H9 (cell line): ENCODE results near the gene MARVELD1. TPM values are rescaled to one million over a fixed set of nuclear protein-coding genes. Genes with fewer than 3 reads are reported as not detected.
A peak's percentile ranks its signal among the peaks of the same experiment; 100 is the strongest.

Experiments used
- DNase-seq: peaks from one replicate; pipeline ENCODE4 v3.0.0-alpha.2; 2017
- H2AFZ ChIP-seq: one replicate; pipeline ENCODE4 v1.6.1; 2013; ENCODE audit warnings: mild to moderate bottlenecking, low read length, control low read depth, moderate library complexity
- H2AK5ac ChIP-seq: 2 replicates; pipeline ENCODE4 v1.6.1; 2013; ENCODE audit warnings: low read length, control low read depth, mixed read lengths; ENCODE audit not compliant: insufficient read length
- H2BK120ac ChIP-seq: one replicate; pipeline ENCODE4 v1.6.1; 2013; ENCODE audit warnings: low read depth, mild to moderate bottlenecking, low read length, control low read depth, inconsistent platforms; ENCODE audit not compliant: poor library complexity, severe bottlenecking
- H2BK12ac ChIP-seq: 2 replicates; pipeline ENCODE4 v1.6.1; 2013; ENCODE audit warnings: low read length, control low read depth, mixed read lengths, low read depth; ENCODE audit not compliant: insufficient read length
- H2BK15ac ChIP-seq: 2 replicates; pipeline ENCODE4 v1.6.1; 2013; ENCODE audit warnings: low read depth, low read length, control low read depth
- H2BK20ac ChIP-seq: one replicate; pipeline ENCODE4 v1.6.1; 2013; ENCODE audit warnings: low read depth, mild to moderate bottlenecking, low read length, control low read depth, inconsistent platforms; ENCODE audit not compliant: poor library complexity, severe bottlenecking
- H2BK5ac ChIP-seq: 2 replicates; pipeline ENCODE4 v1.6.1; 2013; ENCODE audit warnings: low read length, control low read depth, mixed read lengths; ENCODE audit not compliant: insufficient read length
- H3K14ac ChIP-seq: 2 replicates; pipeline ENCODE4 v1.6.1; 2013; ENCODE audit warnings: low read length, control low read depth; ENCODE audit not compliant: insufficient read depth
- H3K18ac ChIP-seq: 2 replicates; pipeline ENCODE4 v1.6.1; 2013; ENCODE audit warnings: low read depth, mild to moderate bottlenecking, mixed read lengths, low read length, control low read depth; ENCODE audit not compliant: insufficient read length
- H3K23ac ChIP-seq: 2 replicates; pipeline ENCODE4 v1.6.1; 2013; ENCODE audit warnings: low read length, control low read depth, mixed read lengths, low read depth; ENCODE audit not compliant: insufficient read length
- H3K23me2 ChIP-seq: 2 replicates; pipeline ENCODE4 v1.6.1; 2013; ENCODE audit warnings: low read depth, mild to moderate bottlenecking, mixed read lengths, low read length, control low read depth; ENCODE audit not compliant: insufficient read length, poor library complexity, severe bottlenecking
- H3K27ac ChIP-seq: 2 replicates; pipeline ENCODE4 v1.5.1; 2013; ENCODE audit warnings: low read length, control low read depth, mixed read lengths, low read depth; ENCODE audit not compliant: insufficient read length
- H3K27me3 ChIP-seq: 2 replicates; pipeline ENCODE4 v1.6.1; 2013; ENCODE audit warnings: low read length, control low read depth, inconsistent platforms; ENCODE audit not compliant: insufficient read depth
- H3K4ac ChIP-seq: 2 replicates; pipeline ENCODE4 v1.6.1; 2013; ENCODE audit warnings: low read depth, mild to moderate bottlenecking, control low read depth, inconsistent platforms, low read length, moderate library complexity
- H3K4me1 ChIP-seq: 2 replicates; pipeline ENCODE4 v1.6.1; 2013; ENCODE audit warnings: low read length, control low read depth, inconsistent platforms; ENCODE audit not compliant: insufficient read depth
- H3K4me2 ChIP-seq: 2 replicates; pipeline ENCODE4 v1.6.1; 2013; ENCODE audit warnings: low read length, control low read depth, mixed read lengths; ENCODE audit not compliant: insufficient read length, insufficient read depth
- H3K56ac ChIP-seq: 2 replicates; pipeline ENCODE4 v1.6.1; 2013; ENCODE audit warnings: low read depth, mild to moderate bottlenecking, mixed read lengths, low read length, control low read depth; ENCODE audit not compliant: insufficient read length
- H3K79me1 ChIP-seq: 2 replicates; pipeline ENCODE4 v1.6.1; 2013; ENCODE audit warnings: low read depth, mild to moderate bottlenecking, moderate library complexity, low read length, control low read depth, inconsistent platforms; ENCODE audit not compliant: insufficient read depth, poor library complexity, severe bottlenecking
- H3K79me2 ChIP-seq: 2 replicates; pipeline ENCODE4 v1.6.1; 2013; ENCODE audit warnings: low read length, control low read depth, inconsistent platforms; ENCODE audit not compliant: insufficient read depth
- H3K9ac ChIP-seq: 2 replicates; pipeline ENCODE4 v1.6.1; 2013; ENCODE audit warnings: low read length, control low read depth, mixed read lengths; ENCODE audit not compliant: insufficient read length; ENCODE audit errors: extremely low read depth
- H3K9me3 ChIP-seq: one replicate; pipeline ENCODE4 v1.6.1; 2013; ENCODE audit warnings: low read depth, low read length, inconsistent platforms; ENCODE audit not compliant: control insufficient read depth
- H3T11ph ChIP-seq: one replicate; pipeline ENCODE4 v1.6.1; 2013; ENCODE audit warnings: mild to moderate bottlenecking, low read length, control low read depth, inconsistent platforms
- H4K20me1 ChIP-seq: one replicate; pipeline ENCODE4 v1.6.1; 2013; ENCODE audit not compliant: control insufficient read depth, insufficient read length, insufficient read depth
- H4K5ac ChIP-seq: 2 replicates; pipeline ENCODE4 v1.6.1; 2013; ENCODE audit warnings: low read depth, mild to moderate bottlenecking, mixed read lengths, low read length, control low read depth; ENCODE audit not compliant: insufficient read length
- H4K8ac ChIP-seq: replicated peaks from 2 replicates; pipeline ENCODE4 v1.6.1; 2013; ENCODE audit warnings: low read length, control low read depth, mixed read lengths, low read depth; ENCODE audit not compliant: insufficient read length
- H4K91ac ChIP-seq: 2 replicates; pipeline ENCODE4 v1.6.1; 2013; ENCODE audit warnings: low read depth, mild to moderate bottlenecking, moderate library complexity, mixed read lengths, low read length, control low read depth; ENCODE audit not compliant: insufficient read length
- H3K27ac Mint-ChIP-seq, 3 experiments: 2 replicates in 2 of 3; 3 replicates in 1 of 3; pipeline ENCODE4 v1.8.0; 2020 to 2021; ENCODE audit warnings: mixed read lengths in 3 of 3, mild to moderate bottlenecking in 1 of 3, moderate library complexity in 1 of 3
- H3K27me3 Mint-ChIP-seq: 2 replicates; pipeline ENCODE4 v1.8.0; 2021; ENCODE audit warnings: low read depth, mild to moderate bottlenecking, moderate library complexity, mixed read lengths
- H3K36me3 Mint-ChIP-seq, 3 experiments: 2 replicates in 2 of 3; 3 replicates in 1 of 3; pipeline ENCODE4 v1.8.0; 2020 to 2021; ENCODE audit warnings: low read depth in 3 of 3, mixed read lengths in 3 of 3; ENCODE audit not compliant: insufficient read depth in 1 of 3
- H3K4me1 Mint-ChIP-seq, 2 experiments: 2 replicates each; pipeline ENCODE4 v1.8.0; 2020; ENCODE audit warnings: mixed read lengths in 2 of 2
- H3K4me3 Mint-ChIP-seq, 2 experiments: 2 replicates in 1 of 2; 3 replicates in 1 of 2; pipeline ENCODE4 v1.8.0; 2020 to 2021; ENCODE audit warnings: mild to moderate bottlenecking in 2 of 2, mixed read lengths in 2 of 2, moderate library complexity in 1 of 2
- H3K9me3 Mint-ChIP-seq, 2 experiments: 2 replicates in 1 of 2; 3 replicates in 1 of 2; pipeline ENCODE4 v1.8.0; 2020; ENCODE audit warnings: mild to moderate bottlenecking in 2 of 2, mixed read lengths in 2 of 2, moderate library complexity in 1 of 2
- WGBS: extraction: QIAGEN DNeasy Blood & Tissue Kit; methylation state at CpG from one replicate; pipeline ENCODE4 v1.1.7; 2013; ENCODE audit warnings: missing lambda C conversion rate, low lambda C conversion rate, mixed read lengths; ENCODE audit not compliant: insufficient read length; ENCODE audit errors: extremely low coverage; 5-methylcytosine and 5-hydroxymethylcytosine counted together
- total RNA-seq: library from RNA; stranded (reverse); gene quantifications from 2 replicates; pipeline ENCODE4 v1.2.1, GENCODE V29; 2021
- TF ChIP-seq, protein P1 (sequence below): fragments of 200-600 bp; sonication (generic); conservative IDR thresholded peaks from 3 replicates; pipeline ENCODE4 v1.8.0; 2021; ENCODE audit warnings: antibody characterized with exemption, mild to moderate bottlenecking

MARVELD1 gene
- total RNA-seq, 1 experiment from 2014 or later, result 26.7 TPM

- Histone ChIP-seq H3K9ac (peak within 1 kb of the TSS; percentile 77), H3K4me1 (no peaks in the 10 kb centered on the region), H3K79me2 (peaks cover 5% of the 10 kb centered on the region; the same call in 1 of the 2 replicates), H4K5ac (peak within 1 kb of the TSS; percentile 2), H2BK5ac (no peak within 1 kb of the TSS), H2BK120ac (no peak within 1 kb of the TSS), H3K23me2 (peaks cover 7% of the 10 kb centered on the region), H2BK20ac (no peak within 1 kb of the TSS), H3K9me3 (peaks cover 4% of the 10 kb centered on the region), H3K14ac (peak within 1 kb of the TSS; percentile 68), H4K91ac (no peak within 1 kb of the TSS), H2AK5ac (no peak within 1 kb of the TSS), H4K8ac (no peak within 1 kb of the TSS), H4K20me1 (no peaks in the 10 kb centered on the region), H3K23ac (no peak within 1 kb of the TSS), H3K4me2 (peak within 1 kb of the TSS; percentile 90), H2AFZ (no peak within 1 kb of the TSS), H3K56ac (no peak within 1 kb of the TSS), H3K79me1 (peaks cover 7% of the 10 kb centered on the region), H3K18ac (peak within 1 kb of the TSS; percentile 41), H3K27ac (no peak within 1 kb of the TSS), H3K4ac (no peak within 1 kb of the TSS), H2BK12ac (no peak within 1 kb of the TSS), H2BK15ac (no peak within 1 kb of the TSS), H3T11ph (no peak within 1 kb of the TSS), H3K27me3 (peaks cover 17% of the 10 kb centered on the region; the same call in 1 of the 2 replicates)
- TF ChIP-seq, protein P1, sequence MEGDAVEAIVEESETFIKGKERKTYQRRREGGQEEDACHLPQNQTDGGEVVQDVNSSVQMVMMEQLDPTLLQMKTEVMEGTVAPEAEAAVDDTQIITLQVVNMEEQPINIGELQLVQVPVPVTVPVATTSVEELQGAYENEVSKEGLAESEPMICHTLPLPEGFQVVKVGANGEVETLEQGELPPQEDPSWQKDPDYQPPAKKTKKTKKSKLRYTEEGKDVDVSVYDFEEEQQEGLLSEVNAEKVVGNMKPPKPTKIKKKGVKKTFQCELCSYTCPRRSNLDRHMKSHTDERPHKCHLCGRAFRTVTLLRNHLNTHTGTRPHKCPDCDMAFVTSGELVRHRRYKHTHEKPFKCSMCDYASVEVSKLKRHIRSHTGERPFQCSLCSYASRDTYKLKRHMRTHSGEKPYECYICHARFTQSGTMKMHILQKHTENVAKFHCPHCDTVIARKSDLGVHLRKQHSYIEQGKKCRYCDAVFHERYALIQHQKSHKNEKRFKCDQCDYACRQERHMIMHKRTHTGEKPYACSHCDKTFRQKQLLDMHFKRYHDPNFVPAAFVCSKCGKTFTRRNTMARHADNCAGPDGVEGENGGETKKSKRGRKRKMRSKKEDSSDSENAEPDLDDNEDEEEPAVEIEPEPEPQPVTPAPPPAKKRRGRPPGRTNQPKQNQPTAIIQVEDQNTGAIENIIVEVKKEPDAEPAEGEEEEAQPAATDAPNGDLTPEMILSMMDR, result no peak
- H3K27me3 Mint-ChIP-seq, result peaks cover 33% of the 10 kb centered on the region
- H3K4me3 Mint-ChIP-seq, result peak within 1 kb of the TSS; percentile 81 to 96
- peak within 1 kb of the TSS; percentile 83 to 93 (median 88); a peak in 4 of 7 replicates for H3K27ac Mint-ChIP-seq
- WGBS, result no CpG with 5 or more reads among the region's 72 CpGs
- DNase-seq, result peak; percentile 96
- peaks cover 8 to 9% of the 10 kb centered on the region in 2 experiments for H3K4me1 Mint-ChIP-seq
- H3K36me3 Mint-ChIP-seq, result peaks cover 21 to 50% (median 44%) of the 10 kb centered on the region in 3 experiments
- H3K9me3 Mint-ChIP-seq, result peaks cover 15 to 16% of the 10 kb centered on the region in 2 experiments
Measured at GRCh38 chr10:97736902-97737769, 23.6 kb downstream of the MARVELD1 start, which contains the start of gene ZFYVE27. TSS of gene ZFYVE27 (plus strand) at chr10:97737128. CDS start at chr10:97738478, 1,350 bp downstream.
